ENCODE results near the gene ACAD8. TPM values are rescaled to one million over a fixed set of nuclear protein-coding genes. Genes with fewer than 3 reads are reported as not detected.

The ACAD8 gene
- 10 to 100 TPM; 39.4 to 46.1 TPM for total RNA-seq

DNA sequence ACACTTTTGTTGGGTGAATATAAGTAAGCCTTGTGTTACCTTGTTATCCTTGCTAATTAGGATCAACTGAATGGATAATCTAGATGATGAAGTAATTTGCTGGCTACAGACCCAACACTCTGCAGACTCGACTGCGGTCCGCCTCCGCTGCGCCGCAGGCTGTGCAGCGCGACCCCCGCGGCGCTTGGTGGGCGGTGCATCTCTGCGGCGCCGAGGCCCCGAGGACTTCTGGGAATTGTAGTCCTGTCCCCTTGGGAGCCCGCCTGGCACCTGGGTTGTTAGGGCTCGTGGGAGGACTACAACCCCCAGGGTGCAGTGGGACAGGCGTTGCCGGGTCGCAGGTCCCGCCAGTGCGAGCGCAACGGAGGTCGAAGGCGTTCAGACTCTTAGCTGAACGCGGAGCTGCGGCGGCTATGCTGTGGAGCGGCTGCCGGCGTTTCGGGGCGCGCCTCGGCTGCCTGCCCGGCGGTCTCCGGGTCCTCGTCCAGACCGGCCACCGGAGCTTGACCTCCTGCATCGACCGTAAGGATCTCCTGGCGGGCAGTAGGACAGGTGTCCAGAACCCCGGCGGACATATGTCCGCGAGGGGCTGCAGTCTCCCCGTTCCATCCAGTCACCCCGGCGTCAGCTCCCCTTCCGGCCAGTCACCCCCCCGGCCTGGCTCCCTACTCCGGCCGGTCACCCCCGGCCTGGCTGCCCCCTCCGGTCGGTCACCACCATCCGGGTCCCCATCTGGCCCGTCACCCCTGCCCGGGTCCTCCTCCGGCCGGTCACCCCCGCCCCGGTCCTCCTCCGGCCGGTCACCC lies at the start of gene ACAD8, which contains the start of gene THYN1:
Gene ACAD8 (plus strand): TSS at position 381 of the 806 bp plus-strand sequence. CDS start 33 bp downstream, at position 414.
Gene THYN1 (minus strand): TSS at position 165 of the 806 bp plus-strand sequence. CDS start 470 bp downstream, outside the sequence.
- peaks cover 2% of the 10 kb centered on the region for H3K4me1 ChIP-seq (replicated peaks)
- DNase-seq (ENCODE audit: low spot score), result peak; percentile 96
- H3K27ac ChIP-seq, result peak within 1 kb of the TSS; percentile 78 to 79
- H3K9me3 ChIP-seq, result no peaks in the 10 kb centered on the region
- H3K27me3 ChIP-seq (replicated peaks; ENCODE audit: insufficient read depth), result no peaks in the 10 kb centered on the region
- intact Hi-C loops (cut with DNase I), result loop anchor here (5.0 kb wide), 1 partner anchor 326 kb away; no protein-coding TSS in a partner anchor
- H3K36me3 ChIP-seq, result peaks cover 0 to 4% of the 10 kb centered on the region in 2 donors
- WGBS, result 0% methylated on average over 21 of the region's 70 CpGs
- peak within 1 kb of the TSS; percentile 88 to 89 for H3K4me3 ChIP-seq
- TF ChIP-seq POLR2A (IDR thresholded peaks at IDR 0.05), result peak; percentile 64
- TF ChIP-seq, protein P1, sequence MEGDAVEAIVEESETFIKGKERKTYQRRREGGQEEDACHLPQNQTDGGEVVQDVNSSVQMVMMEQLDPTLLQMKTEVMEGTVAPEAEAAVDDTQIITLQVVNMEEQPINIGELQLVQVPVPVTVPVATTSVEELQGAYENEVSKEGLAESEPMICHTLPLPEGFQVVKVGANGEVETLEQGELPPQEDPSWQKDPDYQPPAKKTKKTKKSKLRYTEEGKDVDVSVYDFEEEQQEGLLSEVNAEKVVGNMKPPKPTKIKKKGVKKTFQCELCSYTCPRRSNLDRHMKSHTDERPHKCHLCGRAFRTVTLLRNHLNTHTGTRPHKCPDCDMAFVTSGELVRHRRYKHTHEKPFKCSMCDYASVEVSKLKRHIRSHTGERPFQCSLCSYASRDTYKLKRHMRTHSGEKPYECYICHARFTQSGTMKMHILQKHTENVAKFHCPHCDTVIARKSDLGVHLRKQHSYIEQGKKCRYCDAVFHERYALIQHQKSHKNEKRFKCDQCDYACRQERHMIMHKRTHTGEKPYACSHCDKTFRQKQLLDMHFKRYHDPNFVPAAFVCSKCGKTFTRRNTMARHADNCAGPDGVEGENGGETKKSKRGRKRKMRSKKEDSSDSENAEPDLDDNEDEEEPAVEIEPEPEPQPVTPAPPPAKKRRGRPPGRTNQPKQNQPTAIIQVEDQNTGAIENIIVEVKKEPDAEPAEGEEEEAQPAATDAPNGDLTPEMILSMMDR (IDR thresholded peaks at IDR 0.05), result peak in 2 of 4 experiments; percentile 64 to 67
- TF ChIP-seq POLR2AphosphoS5 (IDR thresholded peaks at IDR 0.05), result peak; percentile 95

DNA sequence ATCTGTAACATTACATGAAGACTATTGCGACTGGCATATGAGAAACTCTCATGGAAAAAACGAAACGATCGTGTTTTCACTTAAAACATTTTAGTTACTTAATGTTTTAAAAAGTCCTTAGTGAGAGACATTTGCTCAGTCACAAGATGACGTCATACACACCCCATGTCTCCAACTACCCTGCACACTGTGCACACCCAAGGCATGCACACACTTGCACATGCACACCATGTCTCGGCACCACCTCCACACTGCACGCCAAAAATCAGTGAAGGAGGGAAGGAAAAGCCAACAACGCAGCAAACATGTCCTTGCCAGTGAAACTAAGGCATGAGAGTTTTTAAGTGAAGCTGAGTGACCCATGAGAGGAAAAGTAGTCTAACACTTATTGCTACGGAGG lies 47.6 kb upstream of the ACAD8 start:
- Histone ChIP-seq H3K4me1 (replicated peaks) (no peaks in the 10 kb centered on the region), H3K9me3 (no peaks in the 10 kb centered on the region), H3K27ac (no peak overlapping the region), H3K36me3 (no peaks in the 10 kb centered on the region), H3K27me3 (replicated peaks; ENCODE audit: insufficient read depth) (no peaks in the 10 kb centered on the region), H3K4me3 (no peak overlapping the region)
- TF ChIP-seq POLR2AphosphoS5 (IDR thresholded peaks at IDR 0.05) (no peak), POLR2A (IDR thresholded peaks at IDR 0.05) (no peak)
- TF ChIP-seq, protein P1 (IDR thresholded peaks at IDR 0.05), result no peak
- WGBS, result 91% methylated on average over 9 of the region's 9 CpGs
- intact Hi-C loops (cut with DNase I), result no loop called here
- DNase-seq (ENCODE audit: low spot score), result no peak

DNA sequence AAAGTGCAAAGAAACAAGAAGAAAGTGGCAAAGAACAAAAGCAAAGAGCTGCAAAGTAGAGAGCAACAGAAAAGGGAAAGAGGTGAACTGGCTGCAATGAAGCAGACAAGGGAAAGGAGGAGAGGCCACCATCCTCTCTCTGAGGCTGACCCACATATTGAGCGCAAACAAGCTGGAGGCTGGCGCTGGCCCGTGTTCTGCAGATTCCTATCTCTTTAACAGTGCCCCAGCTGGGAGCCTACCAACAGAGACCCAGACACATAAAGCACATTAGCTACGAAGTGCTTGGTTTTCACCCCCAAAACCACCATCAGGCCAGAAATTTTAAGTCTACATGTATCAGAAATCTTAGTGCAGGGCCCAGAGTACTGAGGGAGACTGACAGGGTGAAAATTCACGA lies 47.2 kb upstream of the ACAD8 start:
- no peak overlapping the region for H3K27ac ChIP-seq
- 77% methylated on average over 5 of the region's 5 CpGs for WGBS
- no peak for DNase-seq (ENCODE audit: low spot score)

DNA sequence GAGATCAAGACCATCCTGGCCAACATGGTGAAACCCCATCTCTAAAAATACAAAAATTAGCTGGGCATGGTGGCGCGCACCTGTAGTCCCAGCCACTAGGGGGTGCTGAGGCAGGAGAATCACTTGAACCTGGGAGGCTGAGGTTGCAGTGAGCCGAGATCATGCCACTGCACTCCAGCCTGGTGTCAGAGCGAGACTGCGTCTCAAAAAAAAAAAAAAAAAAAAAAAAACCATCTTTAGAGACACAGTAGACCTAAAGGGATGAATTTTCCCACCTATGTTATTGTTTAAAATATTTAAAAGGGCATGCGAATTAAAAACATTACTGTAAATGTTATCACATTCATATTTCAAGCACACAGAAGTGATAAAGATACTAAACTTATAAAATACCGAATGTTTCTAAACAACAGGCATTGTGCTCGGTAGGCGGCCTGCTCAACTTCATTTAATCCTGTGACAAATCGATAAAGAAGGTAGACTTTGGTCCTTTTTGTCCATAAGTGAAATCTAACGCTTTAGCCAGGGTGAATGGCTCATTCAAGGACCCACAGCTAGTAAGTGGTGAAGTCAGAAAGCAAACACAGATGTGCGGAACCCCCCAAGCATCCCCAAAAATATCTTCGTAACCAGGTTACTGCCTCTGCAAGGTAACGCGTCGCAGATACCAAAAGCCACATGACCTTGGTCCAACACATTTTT lies 45.7 kb upstream of the ACAD8 start:
- H3K9me3 ChIP-seq, result no peaks in the 10 kb centered on the region
- no peak for DNase-seq (ENCODE audit: low spot score)
- H3K27ac ChIP-seq, result no peak overlapping the region
- H3K36me3 ChIP-seq, result no peaks in the 10 kb centered on the region
- no peaks in the 10 kb centered on the region for H3K27me3 ChIP-seq (replicated peaks; ENCODE audit: insufficient read depth)
- no peak overlapping the region for H3K4me3 ChIP-seq
- 89% methylated on average over 16 of the region's 16 CpGs for WGBS
- no peaks in the 10 kb centered on the region for H3K4me1 ChIP-seq (replicated peaks)
- intact Hi-C loops (cut with DNase I), result no loop called here
- no peak for TF ChIP-seq POLR2A (IDR thresholded peaks at IDR 0.05)
- TF ChIP-seq, protein P1 (IDR thresholded peaks at IDR 0.05), result peak in 3 of 4 experiments; percentile 46 to 58 (median 55)

More for the DNA sequence above, 47.2 kb upstream of the ACAD8 start:
- H3K27me3 ChIP-seq (replicated peaks; ENCODE audit: insufficient read depth), result no peaks in the 10 kb centered on the region
- intact Hi-C loops (cut with DNase I), result no loop called here
- no peaks in the 10 kb centered on the region for H3K36me3 ChIP-seq
- TF ChIP-seq POLR2AphosphoS5 (IDR thresholded peaks at IDR 0.05) (no peak), POLR2A (IDR thresholded peaks at IDR 0.05) (no peak)
- TF ChIP-seq, protein P1 (IDR thresholded peaks at IDR 0.05), result no peak
- H3K4me3 ChIP-seq, result no peak overlapping the region
- no peaks in the 10 kb centered on the region for H3K9me3 ChIP-seq
- H3K4me1 ChIP-seq (replicated peaks), result no peaks in the 10 kb centered on the region
